SW 1271 (cell line): ENCODE results near the gene ZMYND8.
"Not testable (repeated sequence)": the region's sequence is repeated elsewhere in the genome, so short reads cannot be mapped to it uniquely, and the experiment has no call there.

Source experiments
- DNase-seq, 2 experiments: peaks; one replicate each; lab custom pipeline; 2025; lab: John Stamatoyannopoulos, UW

Gene ZMYND8

GRCh38 chr20:47310729-47311128 lies 45.8 kb downstream of the ZMYND8 start:
- DNase-seq: no peak

- DNase-seq: no peak
These were observed 46.6 kb downstream of the ZMYND8 start for GRCh38 chr20:47309806-47310426.

GRCh38 chr20:47309394-47309793 lies 47.1 kb downstream of the ZMYND8 start:
- DNase-seq: no peak

GRCh38 chr20:47307569-47307968 lies 48.9 kb downstream of the ZMYND8 start:
- DNase-seq: not testable (repeated sequence)

- no peak for DNase-seq
These were observed 49.6 kb downstream of the ZMYND8 start for GRCh38 chr20:47306755-47307370.

GRCh38 chr20:47306095-47306494 lies 50.4 kb downstream of the ZMYND8 start:
- DNase-seq: no peak

- DNase-seq: no peak
These were observed 50.8 kb downstream of the ZMYND8 start for GRCh38 chr20:47305667-47306066.

- DNase-seq: no peak
These were observed 52.2 kb downstream of the ZMYND8 start for GRCh38 chr20:47304287-47304686.

GRCh38 chr20:47303736-47304135 lies 52.8 kb downstream of the ZMYND8 start:
- no peak for DNase-seq

GRCh38 chr20:47300071-47300470 lies 56.4 kb downstream of the ZMYND8 start:
- no peak for DNase-seq

GRCh38 chr20:47298624-47299023 lies 57.9 kb downstream of the ZMYND8 start:
- no peak for DNase-seq

GRCh38 chr20:47297746-47298145 lies 58.8 kb downstream of the ZMYND8 start:
- no peak for DNase-seq

GRCh38 chr20:47296950-47297349 lies 59.5 kb downstream of the ZMYND8 start:
- no peak for DNase-seq

- no peak for DNase-seq
These were observed 60.5 kb downstream of the ZMYND8 start for GRCh38 chr20:47295921-47296426.

GRCh38 chr20:47295129-47295813 lies 61.2 kb downstream of the ZMYND8 start:
- DNase-seq: no peak

GRCh38 chr20:47293631-47294030 lies 62.9 kb downstream of the ZMYND8 start:
- no peak for DNase-seq

GRCh38 chr20:47292581-47292980 lies 63.9 kb downstream of the ZMYND8 start:
- DNase-seq: no peak

- no peak for DNase-seq
These were observed 65.7 kb downstream of the ZMYND8 start for GRCh38 chr20:47290666-47291430.

GRCh38 chr20:47290008-47290407 lies 66.5 kb downstream of the ZMYND8 start:
- no peak for DNase-seq

- DNase-seq: no peak
These were observed 67.4 kb downstream of the ZMYND8 start for GRCh38 chr20:47289096-47289495.

GRCh38 chr20:47288530-47288929 lies 68.0 kb downstream of the ZMYND8 start:
- not testable (repeated sequence) for DNase-seq

- DNase-seq: no peak
These were observed 68.8 kb downstream of the ZMYND8 start for GRCh38 chr20:47287609-47288144.
